Right lobe of liver (tissue), 6 donors: ENCODE results near the gene SNAP23. TPM values are rescaled to one million over a fixed set of nuclear protein-coding genes. Genes with fewer than 3 reads are reported as not detected.

Source experiments
- ATAC-seq, 4 donors: fragments of 200-7000 bp; cut with Tn5 transposase; one replicate each; pipeline ENCODE4 v1.9.1; 2020; ENCODE audit warnings: mild to moderate bottlenecking in 4 of 4, moderate library complexity in 4 of 4
- DNase-seq, 3 donors: peaks; one replicate each; pipeline ENCODE4 v3.0.0-alpha.2; 2020
- H3K27ac ChIP-seq, 3 donors: fragments of 200-600 bp; one replicate each; pipeline ENCODE4 v1.8.0; 2022
- H3K27me3 ChIP-seq, 2 donors: fragments of 200-600 bp; one replicate each; pipeline ENCODE4 v1.8.0; 2022
- H3K36me3 ChIP-seq, 4 donors: fragments of 200-600 bp; sonication (generic) in 1 of 4; one replicate each; pipeline versions ENCODE4 v1.5.1 to v1.8.0; 2017 to 2022; ENCODE audit warnings: control low read depth in 1 of 4
- H3K4me1 ChIP-seq, 4 donors: fragments of 200-600 bp; sonication (generic) in 1 of 4; one replicate each; pipeline versions ENCODE4 v1.5.1 to v1.8.0; 2017 to 2022; ENCODE audit warnings: control low read depth in 1 of 4
- H3K4me3 ChIP-seq, 3 donors: fragments of 200-600 bp; one replicate each; pipeline ENCODE4 v1.8.0; 2022
- H3K9me3 ChIP-seq, 4 donors: fragments of 200-600 bp; sonication (generic) in 1 of 4; one replicate each; pipeline versions ENCODE4 v1.5.1 to v1.8.0; 2017 to 2022; ENCODE audit warnings: control low read depth in 1 of 4
- POLR2A ChIP-seq: fragments of 450-650 bp; IDR thresholded peaks from one replicate; pipeline ENCODE4 v1.6.1; 2017; ENCODE audit warnings: antibody characterized with exemption, mild to moderate bottlenecking
- WGBS: methylation state at CpG from one replicate; pipeline ENCODE4 v1.1.6; 2018; ENCODE audit warnings: low coverage, low lambda C conversion rate; ENCODE audit not compliant: insufficient coverage; ENCODE audit errors: missing lambda C conversion rate; 5-methylcytosine and 5-hydroxymethylcytosine counted together
- intact Hi-C, 2 donors: fragments of 100-400 bp; cut with DNase I; formaldehyde crosslinking; loops; one replicate each; pipeline versions ENCODE4 v1.11.2 to v1.14.1; 2022
- total RNA-seq, 6 experiments: library from RNA; depleted of rRNA in 2 of 6; stranded (reverse); fragments of >200 nt in 2 of 6; fragmentation: NEBNext Ultra II Directional in 3 of 6; extraction: Animal tissue kit (Norgen Biotek cat#: 25700) in 3 of 6; gene quantifications; one replicate each; pipeline versions ENCODE4 v1.1.0 to v1.2.4, GENCODE V29; 2016 to 2023
- TF ChIP-seq, protein P1 (sequence below), 4 donors: fragments of 200-600 bp in 3 of 4; fragments of 450-650 bp in 1 of 4; IDR thresholded peaks; one replicate each; pipeline versions ENCODE4 v1.5.1 to v1.8.0; 2016 to 2022; ENCODE audit warnings: antibody characterized with exemption in 4 of 4, mild to moderate bottlenecking in 2 of 4
- donor health status: DM: no; HTN: yes; CAD: no.
- donor health status: DM: no; HTN: no; CAD: no.
- donor health status: DM: no; HTN: no; CAD: no.
- donor health status: DM: no; HTN: yes; CAD: no.
- donor health status: DM: no; HTN: yes; CAD: no.

SNAP23 gene
- total RNA-seq, 6 experiments from 2014 or later = 20.7 to 30.9 (median 26.9) TPM

- H3K27ac ChIP-seq = peak overlapping the region in 2 of 3 donors; percentile 94 to 99
- no peak for DNase-seq
- no peak for TF ChIP-seq POLR2A
- intact Hi-C loops = no loop called here
- 42% methylated on average over 1 of the region's 1 CpG for WGBS
- no peak overlapping the region for H3K4me3 ChIP-seq
- no peaks in the 10 kb centered on the region for H3K9me3 ChIP-seq
- no peaks in the 10 kb centered on the region for H3K36me3 ChIP-seq
- H3K4me1 ChIP-seq = peaks cover 0 to 40% (median 4%) of the 10 kb centered on the region in 4 donors
- no peaks in the 10 kb centered on the region for H3K27me3 ChIP-seq
- ATAC-seq = no peak
These were observed 1.8 kb upstream of the SNAP23 start for GRCh38 chr15:42493679-42494078.

DNA sequence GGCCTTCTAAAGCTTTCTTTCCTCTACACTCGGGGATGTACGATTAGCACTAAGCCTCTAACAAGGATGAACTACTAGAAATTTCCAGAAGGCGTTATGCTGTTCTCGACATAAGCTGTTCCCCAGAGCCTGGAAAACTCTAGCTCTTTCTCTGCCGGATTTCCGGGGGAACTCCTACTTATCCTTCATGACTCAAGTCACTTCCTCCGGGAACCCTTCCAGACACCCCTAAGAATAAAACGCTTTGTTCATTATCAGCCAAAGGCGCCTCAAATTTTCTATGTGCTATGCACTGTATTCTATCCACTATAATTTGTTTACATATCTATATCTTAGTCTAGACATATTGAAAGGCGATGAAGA lies 455 bp upstream of the SNAP23 start:
- Histone ChIP-seq H3K4me1 (peaks cover 0 to 31% (median 4%) of the 10 kb centered on the region in 4 donors), H3K27ac (peak overlapping the region; percentile 94 to 99 (median 98)), H3K4me3 (peak overlapping the region; percentile 56 to 74 (median 69)), H3K27me3 (no peaks in the 10 kb centered on the region), H3K9me3 (no peaks in the 10 kb centered on the region), H3K36me3 (no peaks in the 10 kb centered on the region)
- no peak for TF ChIP-seq POLR2A
- TF ChIP-seq, protein P1, sequence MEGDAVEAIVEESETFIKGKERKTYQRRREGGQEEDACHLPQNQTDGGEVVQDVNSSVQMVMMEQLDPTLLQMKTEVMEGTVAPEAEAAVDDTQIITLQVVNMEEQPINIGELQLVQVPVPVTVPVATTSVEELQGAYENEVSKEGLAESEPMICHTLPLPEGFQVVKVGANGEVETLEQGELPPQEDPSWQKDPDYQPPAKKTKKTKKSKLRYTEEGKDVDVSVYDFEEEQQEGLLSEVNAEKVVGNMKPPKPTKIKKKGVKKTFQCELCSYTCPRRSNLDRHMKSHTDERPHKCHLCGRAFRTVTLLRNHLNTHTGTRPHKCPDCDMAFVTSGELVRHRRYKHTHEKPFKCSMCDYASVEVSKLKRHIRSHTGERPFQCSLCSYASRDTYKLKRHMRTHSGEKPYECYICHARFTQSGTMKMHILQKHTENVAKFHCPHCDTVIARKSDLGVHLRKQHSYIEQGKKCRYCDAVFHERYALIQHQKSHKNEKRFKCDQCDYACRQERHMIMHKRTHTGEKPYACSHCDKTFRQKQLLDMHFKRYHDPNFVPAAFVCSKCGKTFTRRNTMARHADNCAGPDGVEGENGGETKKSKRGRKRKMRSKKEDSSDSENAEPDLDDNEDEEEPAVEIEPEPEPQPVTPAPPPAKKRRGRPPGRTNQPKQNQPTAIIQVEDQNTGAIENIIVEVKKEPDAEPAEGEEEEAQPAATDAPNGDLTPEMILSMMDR (IDR thresholded peaks at IDR 0.05) = no peak
- 0% methylated on average over 10 of the region's 10 CpGs for WGBS
- intact Hi-C loops = no loop called here
- ATAC-seq (peak; percentile 33 to 67 (median 54)), DNase-seq (peak in 2 of 3 donors; percentile 50 to 83)

DNA sequence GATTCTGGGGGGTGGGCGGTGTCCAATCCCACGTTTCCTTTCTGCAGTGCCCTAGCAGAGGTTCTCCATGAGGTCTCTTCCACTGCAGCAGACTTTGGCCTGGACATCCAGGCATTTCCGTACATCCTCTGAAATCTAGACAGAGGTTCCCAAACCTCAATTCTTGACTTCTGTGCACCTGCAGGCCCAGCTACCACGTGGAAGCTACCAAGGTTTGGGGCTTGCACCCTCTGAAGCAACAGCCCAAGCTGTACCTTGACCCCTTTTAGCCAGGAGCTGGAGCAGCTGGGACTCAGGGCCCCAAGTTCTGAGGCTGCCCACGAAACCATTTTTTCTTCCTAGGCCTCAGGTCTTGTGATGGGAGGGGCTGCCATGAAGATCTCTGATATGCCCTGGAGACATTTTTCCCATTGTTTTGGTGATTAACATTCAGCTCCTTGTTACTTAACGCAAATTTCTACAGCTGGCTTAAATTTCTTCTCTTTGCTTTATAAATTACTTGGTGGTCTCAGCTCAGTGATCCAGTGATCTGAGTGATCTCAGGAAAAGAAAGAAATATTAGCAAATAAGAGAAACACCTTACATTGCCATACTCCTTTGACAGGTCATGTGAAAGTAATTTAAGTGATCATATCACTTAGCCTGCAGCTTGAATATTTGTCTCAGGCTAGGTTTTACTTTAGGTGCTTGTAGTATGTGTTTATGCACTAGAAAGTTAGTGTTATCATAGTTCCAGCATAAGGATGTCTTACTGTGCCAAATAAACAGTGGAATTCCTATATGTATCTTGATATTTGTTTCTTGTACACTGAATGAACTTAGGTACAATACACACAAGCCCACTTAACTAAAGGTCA lies 3.0 kb downstream of the SNAP23 start:
- TF ChIP-seq, protein P1 (IDR thresholded peaks at IDR 0.05) = no peak
- DNase-seq = no peak
- WGBS = 64% methylated on average over 4 of the region's 6 CpGs
- Histone ChIP-seq H3K4me3 (no peak overlapping the region), H3K9me3 (no peaks in the 10 kb centered on the region), H3K27me3 (no peaks in the 10 kb centered on the region), H3K4me1 (peaks cover 0 to 41% (median 4%) of the 10 kb centered on the region in 4 donors), H3K27ac (peak overlapping the region in 1 of 3 donors; percentile 7), H3K36me3 (no peaks in the 10 kb centered on the region)
- intact Hi-C loops = no loop called here
- no peak for ATAC-seq

GRCh38 chr15:42499858-42500609 lies 4.6 kb downstream of the SNAP23 start:
- H3K4me3 ChIP-seq = no peak overlapping the region
- peaks cover 0 to 31% (median 4%) of the 10 kb centered on the region in 4 donors for H3K4me1 ChIP-seq
- H3K36me3 ChIP-seq = no peaks in the 10 kb centered on the region
- H3K9me3 ChIP-seq = no peaks in the 10 kb centered on the region
- DNase-seq (no peak), ATAC-seq (no peak)
- intact Hi-C loops = no loop called here
- TF ChIP-seq POLR2A = no peak
- TF ChIP-seq, protein P1 (IDR thresholded peaks at IDR 0.05) = no peak
- no peaks in the 10 kb centered on the region for H3K27me3 ChIP-seq
- peak overlapping the region; percentile 14 to 39 (median 34) for H3K27ac ChIP-seq
- 60% methylated on average over 10 of the region's 12 CpGs for WGBS

DNA sequence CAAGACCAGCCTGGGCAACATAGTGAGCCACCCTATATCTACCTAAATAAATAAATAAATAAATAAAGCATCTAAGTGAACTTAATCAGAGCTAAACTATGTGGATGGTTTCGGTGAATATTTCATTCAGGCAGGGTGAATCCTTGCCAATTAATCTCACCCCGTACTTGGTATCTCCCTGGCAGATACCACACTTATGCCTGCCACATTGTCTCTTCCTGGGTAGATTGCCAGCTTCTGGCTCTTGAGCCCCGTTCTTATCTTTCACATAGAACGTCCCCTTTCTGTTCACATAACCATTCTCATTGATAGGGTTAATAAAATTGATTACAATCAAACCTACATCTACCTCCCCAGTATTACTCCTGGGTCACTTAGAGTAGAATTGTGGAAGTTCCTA lies 7.0 kb downstream of the SNAP23 start:
- WGBS = 31% methylated on average over 4 of the region's 4 CpGs
- Histone ChIP-seq H3K4me3 (no peak overlapping the region), H3K4me1 (peaks cover 0 to 23% (median 0%) of the 10 kb centered on the region in 4 donors), H3K36me3 (no peaks in the 10 kb centered on the region), H3K27ac (no peak overlapping the region), H3K9me3 (no peaks in the 10 kb centered on the region), H3K27me3 (no peaks in the 10 kb centered on the region)
- ATAC-seq (peak in 1 of 4 donors; percentile 15), DNase-seq (no peak)
- intact Hi-C loops = no loop called here
- TF ChIP-seq, protein P1 (IDR thresholded peaks at IDR 0.05) = no peak
- TF ChIP-seq POLR2A = no peak
